Keratinocyte (primary cell): ENCODE data around the gene SPATA7. TPM values are rescaled to one million over a fixed set of nuclear protein-coding genes. Genes with fewer than 3 reads are reported as not detected.
"Not testable (repeated sequence)": the region's sequence is repeated elsewhere in the genome, so short reads cannot be mapped to it uniquely, and the experiment has no call there.

ENCODE experiments used
- DNase-seq: peaks from one replicate; pipeline ENCODE4 v3.0.0-alpha.2; 2011; ENCODE audit warnings: low read depth, missing footprints, low spot score
- FAIRE-seq: peaks from 2 replicates; lab custom pipeline; 2011; peaks lifted over from hg19 to GRCh38; lab: Jason Lieb, UNC
- H2AFZ ChIP-seq: 2 replicates; pipeline ENCODE4 v1.6.0; 2012; ENCODE audit warnings: low read length, control low read depth, inconsistent platforms; ENCODE audit not compliant: control insufficient read depth
- H3K27ac ChIP-seq: 2 replicates; pipeline ENCODE4 v1.5.1; 2011; ENCODE audit warnings: low read length; ENCODE audit not compliant: control insufficient read depth, insufficient read depth
- H3K27me3 ChIP-seq: 3 replicates; pipeline ENCODE4 v1.6.0; 2011; ENCODE audit warnings: low read length; ENCODE audit not compliant: control insufficient read depth, insufficient read depth; ENCODE audit errors: extremely low read depth
- H3K36me3 ChIP-seq, 2 experiments: 2 replicates in 1 of 2; 3 replicates in 1 of 2; pipeline ENCODE4 v1.5.1; 2011; ENCODE audit warnings: low read length in 2 of 2, mild to moderate bottlenecking in 1 of 2; ENCODE audit not compliant: control insufficient read depth in 2 of 2, insufficient read depth in 2 of 2; ENCODE audit errors: extremely low read depth in 1 of 2
- H3K4me1 ChIP-seq: 3 replicates; pipeline ENCODE4 v1.5.1; 2011; ENCODE audit warnings: low read length; ENCODE audit not compliant: control insufficient read depth, insufficient read depth; ENCODE audit errors: extremely low read depth
- H3K4me2 ChIP-seq: 3 replicates; pipeline ENCODE4 v1.6.0; 2011; ENCODE audit warnings: low read depth, low read length; ENCODE audit not compliant: control insufficient read depth, insufficient read depth; ENCODE audit errors: extremely low read depth
- H3K4me3 ChIP-seq, 3 experiments: fragments of 200-600 bp in 1 of 3; sonication (generic) in 1 of 3; 2 replicates in 2 of 3; 3 replicates in 1 of 3; pipeline ENCODE4 v1.5.1; 2011 to 2016; ENCODE audit warnings: low read length in 3 of 3, mild to moderate bottlenecking in 3 of 3, control low read depth in 2 of 3, inconsistent platforms in 1 of 3, low read depth in 1 of 3, mixed read lengths in 1 of 3, mixed run types in 1 of 3, moderate library complexity in 1 of 3; ENCODE audit not compliant: control insufficient read depth in 2 of 3, insufficient read depth in 2 of 3; ENCODE audit errors: extremely low read depth in 1 of 3
- H3K79me2 ChIP-seq: 2 replicates; pipeline ENCODE4 v1.6.0; 2012; ENCODE audit warnings: low read length; ENCODE audit not compliant: control insufficient read depth, insufficient read depth
- H3K9ac ChIP-seq: 3 replicates; pipeline ENCODE4 v1.6.0; 2011; ENCODE audit warnings: low read length; ENCODE audit not compliant: control insufficient read depth, insufficient read depth; ENCODE audit errors: extremely low read depth
- H3K9me1 ChIP-seq: 3 replicates; pipeline ENCODE4 v1.6.0; 2011; ENCODE audit warnings: low read length; ENCODE audit not compliant: control insufficient read depth, insufficient read depth; ENCODE audit errors: extremely low read depth
- H3K9me3 ChIP-seq: 2 replicates; pipeline ENCODE4 v1.5.1; 2012; ENCODE audit warnings: low read depth, low read length; ENCODE audit not compliant: control insufficient read depth
- H4K20me1 ChIP-seq: 3 replicates; pipeline ENCODE4 v1.6.0; 2011; ENCODE audit warnings: low read length; ENCODE audit not compliant: control insufficient read depth, insufficient read depth; ENCODE audit errors: extremely low read depth
- CTCF ChIP-seq, 3 experiments: IDR thresholded peaks in 1 of 3; conservative IDR thresholded peaks in 1 of 3; optimal IDR thresholded peaks in 1 of 3; 2 replicates in 2 of 3; 3 replicates in 1 of 3; pipeline versions ENCODE3 to v1.5.1; 2011; ENCODE audit warnings: low read length in 3 of 3, mild to moderate bottlenecking in 3 of 3, moderate library complexity in 2 of 3, control low read depth in 1 of 3, inconsistent platforms in 1 of 3; ENCODE audit not compliant: insufficient read depth in 2 of 3; ENCODE audit errors: extremely low read depth in 1 of 3
- EZH2 ChIP-seq: IDR thresholded peaks from one replicate; pipeline ENCODE4 v1.6.1; 2012; ENCODE audit warnings: inconsistent platforms, mild to moderate bottlenecking, low read length, moderate library complexity
- dilution Hi-C: fragments of 300-500 bp; cut with MboI; formaldehyde crosslinking; loops from one replicate; pipeline ENCODE4 v1.7.0; 2020; ENCODE audit warnings: low sequenced_read_pairs; ENCODE audit not compliant: extremely low pct_ligation_motif_present
- polyA plus RNA-seq, 5 experiments: library from polyadenylated mRNA; depleted of rRNA in 3 of 5; stranded (reverse) in 3 of 5; stranded (forward) in 1 of 5; unstranded in 1 of 5; fragments of >200 nt; gene quantifications; 1 replicate in 1 of 5; 2 replicates in 3 of 5; 3 replicates in 1 of 5; pipeline versions ENCODE4 v1.2.1 to v1.2.3, GENCODE V29; 2011 to 2012; ENCODE audit warnings: missing spikeins in 2 of 5, low read depth in 1 of 5, low replicate concordance in 1 of 5

SPATA7 gene
- polyA plus RNA-seq, 1 donor (not counting 4 experiments of a cell fraction or from before 2014, with no cell fraction given): 7.1 TPM

GRCh38 chr14:88379706-88380343, 5.6 kb upstream of the SPATA7 start:
- no peak overlapping the region for H3K9ac ChIP-seq
- no peaks in the 10 kb centered on the region for H4K20me1 ChIP-seq
- no peaks in the 10 kb centered on the region for H3K79me2 ChIP-seq
- DNase-seq (no peak), FAIRE-seq (no peak)
- no peak for TF ChIP-seq EZH2
- TF ChIP-seq CTCF (optimal IDR thresholded peaks at IDR 0.05 in 1 of 3, IDR thresholded peaks at IDR 0.05 in 1 of 3, conservative IDR thresholded peaks at IDR 0.05 in 1 of 3; ENCODE audit: extremely low read depth in 1 of 3, insufficient read depth in 2 of 3, low read length in 3 of 3): no peak
- H3K9me3 ChIP-seq: no peaks in the 10 kb centered on the region
- dilution Hi-C loops: no loop called here
- no peak overlapping the region for H3K27ac ChIP-seq
- no peak overlapping the region for H3K4me3 ChIP-seq
- no peaks in the 10 kb centered on the region for H3K9me1 ChIP-seq
- H2AFZ ChIP-seq: no peak overlapping the region
- no peaks in the 10 kb centered on the region for H3K4me1 ChIP-seq
- H3K36me3 ChIP-seq: no peaks in the 10 kb centered on the region
- H3K4me2 ChIP-seq: no peak overlapping the region
- H3K27me3 ChIP-seq: no peaks in the 10 kb centered on the region

- no peaks in the 10 kb centered on the region for H4K20me1 ChIP-seq
- dilution Hi-C loops: no loop called here
- no peak overlapping the region for H2AFZ ChIP-seq
- H3K4me3 ChIP-seq: no peak overlapping the region
- no peak overlapping the region for H3K27ac ChIP-seq
- H3K4me1 ChIP-seq: no peaks in the 10 kb centered on the region
- TF ChIP-seq EZH2 (no peak), CTCF (optimal IDR thresholded peaks at IDR 0.05 in 1 of 3, IDR thresholded peaks at IDR 0.05 in 1 of 3, conservative IDR thresholded peaks at IDR 0.05 in 1 of 3; ENCODE audit: extremely low read depth in 1 of 3, insufficient read depth in 2 of 3, low read length in 3 of 3) (no peak)
- no peaks in the 10 kb centered on the region for H3K9me3 ChIP-seq
- H3K27me3 ChIP-seq: no peaks in the 10 kb centered on the region
- H3K4me2 ChIP-seq: no peak overlapping the region
- DNase-seq (no peak), FAIRE-seq (no peak)
- H3K9me1 ChIP-seq: no peaks in the 10 kb centered on the region
- H3K36me3 ChIP-seq: no peaks in the 10 kb centered on the region
- H3K9ac ChIP-seq: no peak overlapping the region
- no peaks in the 10 kb centered on the region for H3K79me2 ChIP-seq
These were observed 5.1 kb upstream of the SPATA7 start for GRCh38 chr14:88380405-88380804.

- dilution Hi-C loops, DNase-seq, H3K9me3 ChIP-seq, H3K27me3 ChIP-seq, FAIRE-seq, H3K27ac ChIP-seq, H3K9me1 ChIP-seq, H3K4me1 ChIP-seq, H3K9ac ChIP-seq, H3K79me2 ChIP-seq, H3K36me3 ChIP-seq, H3K4me2 ChIP-seq, H2AFZ ChIP-seq, H4K20me1 ChIP-seq, H3K4me3 ChIP-seq: not testable (repeated sequence)
These were observed 3.8 kb upstream of the SPATA7 start for GRCh38 chr14:88381634-88382033.
